Heart left ventricle (tissue), 13 donors: ENCODE results near the gene CAMKK2.

Experiments used
- POLR2A ChIP-seq, 2 donors: fragments of 450-650 bp; IDR thresholded peaks; one replicate each; pipeline ENCODE4 v1.6.1; 2017; ENCODE audit warnings: antibody characterized with exemption in 2 of 2, mild to moderate bottlenecking in 2 of 2, moderate library complexity in 2 of 2
- TF ChIP-seq, protein P1 (sequence below), 12 donors: fragments of 200-600 bp; sonication (generic) in 4 of 12; IDR thresholded peaks; one replicate each; pipeline versions ENCODE4 v1.5.0 to v1.8.0; 2018 to 2022; ENCODE audit warnings: antibody characterized with exemption in 12 of 12, mild to moderate bottlenecking in 5 of 12
- donor health status: ischemic (EF 13 %, LVEDD 7.1; RV severe dilation, severe dysfunction).
- donor health status: DM: no; HTN: yes; CAD: no.
- donor health status: DM: no; HTN: no; CAD: no.
- donor health status: ischemic (EF 25% LVEDD 6.9; RV normal size, moderate dysfunction).
- donor health status: ischemic (EF 25% LVEDD 5.7; RV mildly dilated, moderate dysfunction).
- donor health status: ischemic (EF 35%, LVEDD 5.7; RV mildly dilated, moderate dysfunction).
- donor health status: nonischemic (EF 11% LVEDD 7.7; RV severe dilation, severe dysfunction).
- donor health status: DM: yes; HTN: yes; CAD: no.
- donor health status: PGD.
- donor health status: ischemic (EF 29% LVEDD 5.4; RV normal size, mild dysfunction).
- donor health status: nonischemic (EF 23%, LVEDD 6.1; RV moderate dilation, normal function).

GRCh38 chr12:121282072-121282742, 14.3 kb downstream of the CAMKK2 start:
- TF ChIP-seq, protein P1, sequence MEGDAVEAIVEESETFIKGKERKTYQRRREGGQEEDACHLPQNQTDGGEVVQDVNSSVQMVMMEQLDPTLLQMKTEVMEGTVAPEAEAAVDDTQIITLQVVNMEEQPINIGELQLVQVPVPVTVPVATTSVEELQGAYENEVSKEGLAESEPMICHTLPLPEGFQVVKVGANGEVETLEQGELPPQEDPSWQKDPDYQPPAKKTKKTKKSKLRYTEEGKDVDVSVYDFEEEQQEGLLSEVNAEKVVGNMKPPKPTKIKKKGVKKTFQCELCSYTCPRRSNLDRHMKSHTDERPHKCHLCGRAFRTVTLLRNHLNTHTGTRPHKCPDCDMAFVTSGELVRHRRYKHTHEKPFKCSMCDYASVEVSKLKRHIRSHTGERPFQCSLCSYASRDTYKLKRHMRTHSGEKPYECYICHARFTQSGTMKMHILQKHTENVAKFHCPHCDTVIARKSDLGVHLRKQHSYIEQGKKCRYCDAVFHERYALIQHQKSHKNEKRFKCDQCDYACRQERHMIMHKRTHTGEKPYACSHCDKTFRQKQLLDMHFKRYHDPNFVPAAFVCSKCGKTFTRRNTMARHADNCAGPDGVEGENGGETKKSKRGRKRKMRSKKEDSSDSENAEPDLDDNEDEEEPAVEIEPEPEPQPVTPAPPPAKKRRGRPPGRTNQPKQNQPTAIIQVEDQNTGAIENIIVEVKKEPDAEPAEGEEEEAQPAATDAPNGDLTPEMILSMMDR (IDR thresholded peaks at IDR 0.05) = no peak
- no peak for TF ChIP-seq POLR2A (IDR thresholded peaks at IDR 0.05)
